SW480 (cell line): ENCODE measurements around the gene SRPX2.
"Not testable (repeated sequence)": the region's sequence is repeated elsewhere in the genome, so short reads cannot be mapped to it uniquely, and the experiment has no call there.

ENCODE experiments used
- DNase-seq: peaks from one replicate; pipeline ENCODE4 v3.0.0-alpha.2; 2016; ENCODE audit warnings: low spot score

SRPX2 gene

GRCh38 chrX:100700809-100701208 is 56.8 kb downstream of the SRPX2 start:
- DNase-seq: no peak

DNA sequence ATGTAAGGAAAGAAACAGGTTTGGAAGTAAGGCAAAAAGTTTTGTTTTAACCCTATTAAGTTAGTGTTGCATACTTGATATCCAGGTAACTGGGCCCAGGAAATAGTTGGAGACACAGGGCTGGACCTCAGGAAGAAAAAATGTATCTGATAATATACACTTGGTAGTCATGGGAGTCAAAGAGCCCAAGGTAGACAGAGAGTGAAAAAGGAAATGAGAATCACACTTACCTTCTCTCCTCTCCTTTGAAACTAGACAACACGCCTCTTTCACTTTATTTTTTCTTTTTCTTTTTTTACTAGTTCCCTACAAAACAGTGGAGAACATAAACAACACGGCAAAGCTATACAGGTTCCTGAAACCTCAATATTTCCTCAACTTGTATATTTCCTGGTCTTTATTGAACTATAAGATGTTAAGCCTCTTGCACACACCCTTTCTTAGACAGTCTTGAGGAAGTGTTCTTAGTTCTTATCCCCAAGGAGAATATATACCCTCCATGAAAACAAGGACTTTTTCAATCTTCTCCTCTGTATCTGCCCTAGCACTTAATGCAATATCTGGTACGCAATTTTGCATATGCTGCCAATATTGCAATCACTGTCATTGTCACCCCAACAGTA is 60.7 kb downstream of the SRPX2 start:
- DNase-seq: no peak

GRCh38 chrX:100710816-100711215 is 66.8 kb downstream of the SRPX2 start:
- DNase-seq: no peak

DNA sequence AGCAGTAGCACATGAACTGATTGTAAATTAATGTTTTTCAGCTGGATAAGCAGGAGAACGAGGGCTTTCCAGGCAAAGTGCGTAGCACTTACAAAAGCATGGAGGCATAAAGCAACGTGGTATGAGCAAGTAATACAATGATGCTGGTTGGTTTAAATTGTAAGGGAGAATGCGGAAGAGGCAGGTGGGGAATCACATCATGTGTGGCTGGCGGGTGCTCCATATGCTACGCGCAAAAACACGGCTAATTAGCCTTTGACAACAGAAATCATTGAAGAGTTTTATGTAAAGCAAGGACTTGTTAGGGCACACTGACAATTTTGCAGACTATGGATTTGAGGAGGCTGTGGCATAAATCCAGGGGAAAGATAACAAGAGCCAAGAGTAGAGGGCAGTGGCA is 73.4 kb downstream of the SRPX2 start:
- DNase-seq: no peak

- DNase-seq: no peak
Measured at GRCh38 chrX:100719139-100719538, 75.1 kb downstream of the SRPX2 start.

DNA sequence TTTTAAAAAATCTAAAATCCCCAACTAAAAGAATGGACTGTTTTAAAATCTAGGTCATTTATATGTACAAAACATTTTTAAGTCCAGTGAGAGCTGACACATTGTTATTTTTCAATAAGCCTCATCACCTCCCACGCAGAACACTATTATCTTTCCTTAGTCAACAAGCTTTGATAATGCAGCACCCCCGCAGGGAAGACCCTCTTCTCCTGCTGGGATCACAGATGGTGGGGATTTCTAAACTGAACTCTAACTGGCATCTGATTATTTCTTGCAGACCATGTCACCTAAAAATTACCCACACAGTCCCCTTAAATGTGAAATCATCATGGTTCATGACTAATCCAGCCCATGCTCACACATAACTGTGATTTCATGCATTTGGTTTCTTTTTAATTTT is 76.3 kb downstream of the SRPX2 start:
- no peak for DNase-seq

DNA sequence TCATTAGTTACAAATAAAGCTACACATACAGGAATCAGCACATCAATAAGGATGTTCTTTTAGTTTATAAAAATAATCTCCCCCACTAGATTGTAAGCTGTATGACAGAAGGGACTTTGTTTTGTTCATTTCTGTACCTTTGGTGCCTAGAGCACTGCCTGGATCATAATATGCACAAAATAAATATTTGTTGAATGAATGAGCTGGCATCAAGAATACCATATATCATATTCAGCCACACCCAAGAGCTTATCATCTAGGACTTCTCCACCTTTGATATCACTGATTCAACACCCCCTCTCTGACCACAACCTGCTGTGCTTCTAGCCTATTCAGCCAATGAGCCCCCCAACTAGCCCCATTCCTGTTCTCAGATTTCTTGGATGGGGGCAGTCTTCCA is 77.3 kb downstream of the SRPX2 start:
- no peak for DNase-seq

DNA sequence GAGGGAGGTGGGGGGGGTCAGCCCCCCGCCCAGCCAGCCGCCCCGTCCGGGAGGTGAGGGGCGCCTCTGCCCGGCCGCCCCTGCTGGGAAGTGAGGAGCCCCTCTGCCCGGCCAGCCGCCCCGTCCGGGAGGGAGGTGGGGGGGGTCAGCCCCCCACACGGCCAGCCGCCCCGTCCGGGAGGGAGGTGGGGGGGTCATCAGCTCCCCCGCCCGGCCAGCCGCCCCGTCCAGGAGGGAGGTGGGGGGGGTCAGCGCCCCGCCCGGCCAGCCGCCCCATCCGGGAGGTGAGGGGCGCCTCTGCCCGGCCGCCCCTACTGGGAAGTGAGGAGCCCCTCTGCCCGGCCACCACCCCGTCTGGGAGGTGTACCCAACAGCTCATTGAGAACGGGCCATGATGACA is 80.0 kb downstream of the SRPX2 start:
- not testable (repeated sequence) for DNase-seq
